ENCODE results near the gene CXCL8.
"Not testable (repeated sequence)": the region's sequence is repeated elsewhere in the genome, so short reads cannot be mapped to it uniquely, and the experiment has no call there.

The CXCL8 gene

DNA sequence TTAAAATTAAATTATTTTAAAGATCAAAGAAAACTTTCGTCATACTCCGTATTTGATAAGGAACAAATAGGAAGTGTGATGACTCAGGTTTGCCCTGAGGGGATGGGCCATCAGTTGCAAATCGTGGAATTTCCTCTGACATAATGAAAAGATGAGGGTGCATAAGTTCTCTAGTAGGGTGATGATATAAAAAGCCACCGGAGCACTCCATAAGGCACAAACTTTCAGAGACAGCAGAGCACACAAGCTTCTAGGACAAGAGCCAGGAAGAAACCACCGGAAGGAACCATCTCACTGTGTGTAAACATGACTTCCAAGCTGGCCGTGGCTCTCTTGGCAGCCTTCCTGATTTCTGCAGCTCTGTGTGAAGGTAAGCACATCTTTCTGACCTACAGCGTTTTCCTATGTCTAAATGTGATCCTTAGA, at the start of gene CXCL8:
CXCL8 (plus strand) TSS at position 217 of the 426 bp plus-strand sequence; CDS start at position 307, 90 bp downstream.
- DNase-seq (ENCODE audit: low read depth) = no peak

- not testable (repeated sequence) for DNase-seq (ENCODE audit: low read depth)
Measured at GRCh38 chr4:73691201-73691600, 49.2 kb upstream of the CXCL8 start.

DNA sequence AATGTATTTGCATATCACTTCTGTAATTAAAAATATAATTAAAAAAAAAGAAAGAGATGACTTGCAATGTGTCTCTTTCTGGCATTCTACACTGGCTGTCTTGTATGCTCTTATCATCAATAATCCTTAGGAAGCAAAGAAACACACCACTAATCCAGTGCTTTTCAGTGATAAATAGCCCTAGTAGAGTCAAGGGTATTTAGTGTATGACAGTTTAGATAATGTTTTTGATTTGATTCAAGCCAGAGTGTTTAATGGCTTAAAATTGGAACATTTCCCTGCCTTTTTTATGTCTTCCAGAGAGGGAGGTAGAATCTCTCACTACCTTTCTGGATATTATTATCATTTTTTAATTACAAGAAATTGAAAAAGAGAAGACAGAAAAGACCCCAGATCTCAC, 48.6 kb upstream of the CXCL8 start:
- DNase-seq (ENCODE audit: low read depth) = no peak

- DNase-seq (ENCODE audit: low read depth) = no peak
Measured at GRCh38 chr4:73692254-73692653, 48.1 kb upstream of the CXCL8 start.

DNA sequence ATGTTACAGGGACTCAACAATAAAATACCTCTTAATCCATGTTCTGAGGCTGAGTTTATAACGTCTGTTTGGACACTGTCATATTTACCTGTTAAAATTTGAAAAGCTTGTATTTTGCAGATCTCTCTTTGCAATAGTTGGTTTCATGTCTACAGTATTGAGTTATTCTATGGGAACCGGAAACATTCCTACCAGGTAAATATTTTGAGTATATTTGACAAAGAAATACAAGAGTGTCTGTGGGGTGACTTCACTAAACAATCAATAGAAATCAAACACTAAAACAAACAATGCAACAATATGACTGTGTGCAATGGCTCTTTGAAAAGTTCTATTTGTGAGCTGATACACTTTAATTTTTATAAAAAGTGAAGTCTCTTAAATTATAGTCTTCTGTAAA, 47.7 kb upstream of the CXCL8 start:
- no peak for DNase-seq (ENCODE audit: low read depth)

DNA sequence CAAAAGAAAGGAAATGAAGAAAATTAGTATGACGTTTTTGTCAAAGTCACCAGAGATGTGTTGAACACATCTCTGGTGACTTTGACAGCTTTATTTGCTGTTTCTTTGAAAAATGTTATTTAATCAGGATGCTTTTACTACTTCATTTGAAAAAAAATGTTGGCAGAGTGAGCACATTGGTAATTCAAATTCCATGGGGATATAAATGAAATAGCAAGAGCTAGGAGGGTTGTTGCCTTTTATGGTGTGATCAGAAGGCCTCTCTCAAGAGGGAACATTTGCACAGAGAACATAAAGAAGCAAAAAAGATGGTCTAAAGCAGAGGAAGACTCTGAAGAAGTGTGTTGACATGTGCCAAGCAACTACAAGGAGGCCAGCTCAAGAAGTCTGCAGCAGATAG, 46.6 kb upstream of the CXCL8 start:
- DNase-seq (ENCODE audit: low read depth) = no peak

DNA sequence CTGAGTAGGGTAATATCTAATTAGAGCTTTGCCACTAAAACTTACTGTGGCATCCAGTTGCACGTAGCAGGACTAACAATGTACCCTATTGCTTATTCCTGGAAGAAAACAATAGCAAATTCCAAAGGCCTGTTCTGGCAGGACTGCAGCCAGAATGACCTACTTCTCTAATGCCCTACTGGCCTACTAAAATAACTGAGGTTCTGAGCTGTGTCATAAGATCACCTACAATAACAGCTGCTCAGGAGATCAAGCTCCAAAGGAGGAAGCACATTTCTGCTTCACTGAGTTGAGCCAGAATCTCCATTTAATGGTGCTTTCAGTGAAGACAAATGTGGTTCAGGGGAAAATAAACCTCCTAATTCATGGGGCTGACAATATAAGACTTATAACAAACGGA, 42.2 kb upstream of the CXCL8 start:
- DNase-seq (ENCODE audit: low read depth) = no peak

- no peak for DNase-seq (ENCODE audit: low read depth)
Measured at GRCh38 chr4:73701116-73701515, 39.3 kb upstream of the CXCL8 start.

DNA sequence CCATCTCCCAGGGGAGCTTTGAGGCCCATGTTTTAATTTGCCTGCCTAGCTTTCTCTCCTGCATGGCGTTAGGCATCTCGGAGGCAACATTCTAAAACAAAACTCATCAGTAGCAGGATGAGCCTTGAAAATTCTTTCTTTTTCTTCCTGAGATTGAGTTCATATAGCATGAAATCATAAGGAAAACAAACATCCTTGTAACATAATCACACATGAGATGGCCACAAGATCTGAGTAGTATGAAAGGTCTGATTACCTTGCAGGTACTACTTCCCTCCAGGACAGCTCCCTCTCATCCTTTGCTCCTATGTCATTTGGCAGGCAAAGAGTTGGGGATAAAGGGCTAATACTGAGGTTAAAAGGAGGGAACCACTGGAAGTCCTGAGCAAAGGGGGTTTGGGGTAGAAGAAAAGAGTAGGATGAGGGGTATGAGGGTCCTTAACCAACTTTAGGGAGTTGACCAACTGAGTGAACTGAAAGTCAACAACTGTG, 37.5 kb upstream of the CXCL8 start:
- no peak for DNase-seq (ENCODE audit: low read depth)

GRCh38 chr4:73703320-73703719, 37.0 kb upstream of the CXCL8 start:
- DNase-seq (ENCODE audit: low read depth) = no peak

- DNase-seq (ENCODE audit: low read depth) = no peak
Measured at GRCh38 chr4:73704314-73705055, 35.9 kb upstream of the CXCL8 start.

- DNase-seq (ENCODE audit: low read depth) = no peak
Measured at GRCh38 chr4:73705056-73705432, 35.3 kb upstream of the CXCL8 start.

- DNase-seq (ENCODE audit: low read depth) = no peak
Measured at GRCh38 chr4:73705721-73706120, 34.6 kb upstream of the CXCL8 start.

- no peak for DNase-seq (ENCODE audit: low read depth)
Measured at GRCh38 chr4:73706811-73707210, 33.6 kb upstream of the CXCL8 start.

GRCh38 chr4:73707269-73707875, 33.0 kb upstream of the CXCL8 start:
- DNase-seq (ENCODE audit: low read depth) = no peak

DNA sequence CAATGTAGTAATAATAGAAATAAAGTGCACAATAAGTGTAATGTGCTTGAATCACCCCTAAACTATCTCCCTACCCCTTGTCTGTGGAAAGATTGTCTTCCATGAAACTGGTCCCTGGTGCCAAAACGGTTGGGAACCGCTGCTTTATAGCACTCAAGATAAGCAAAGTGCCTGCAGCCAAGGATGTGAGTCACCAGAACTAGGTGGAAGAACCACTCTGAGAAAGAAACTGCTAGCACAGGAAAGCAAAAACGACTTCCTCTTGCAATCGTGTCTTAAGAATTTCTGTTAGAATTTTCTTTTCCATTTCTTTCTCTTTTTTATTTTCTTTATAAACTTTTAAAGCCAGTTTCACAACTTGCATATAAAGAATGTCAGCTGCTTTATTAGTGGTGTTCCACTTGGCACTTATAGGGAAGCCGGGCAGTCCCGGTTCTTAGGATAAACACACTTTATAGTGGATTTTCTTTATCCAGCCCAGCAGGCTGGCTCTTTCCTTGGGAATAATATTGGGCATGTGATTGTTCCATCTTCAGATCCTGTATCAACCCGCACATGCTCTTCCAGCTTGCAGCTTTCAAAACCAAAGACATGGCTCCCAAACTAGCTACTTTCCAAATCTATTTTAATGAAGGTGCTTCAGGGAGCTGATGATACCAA, 32.3 kb upstream of the CXCL8 start:
- DNase-seq (ENCODE audit: low read depth) = no peak

DNA sequence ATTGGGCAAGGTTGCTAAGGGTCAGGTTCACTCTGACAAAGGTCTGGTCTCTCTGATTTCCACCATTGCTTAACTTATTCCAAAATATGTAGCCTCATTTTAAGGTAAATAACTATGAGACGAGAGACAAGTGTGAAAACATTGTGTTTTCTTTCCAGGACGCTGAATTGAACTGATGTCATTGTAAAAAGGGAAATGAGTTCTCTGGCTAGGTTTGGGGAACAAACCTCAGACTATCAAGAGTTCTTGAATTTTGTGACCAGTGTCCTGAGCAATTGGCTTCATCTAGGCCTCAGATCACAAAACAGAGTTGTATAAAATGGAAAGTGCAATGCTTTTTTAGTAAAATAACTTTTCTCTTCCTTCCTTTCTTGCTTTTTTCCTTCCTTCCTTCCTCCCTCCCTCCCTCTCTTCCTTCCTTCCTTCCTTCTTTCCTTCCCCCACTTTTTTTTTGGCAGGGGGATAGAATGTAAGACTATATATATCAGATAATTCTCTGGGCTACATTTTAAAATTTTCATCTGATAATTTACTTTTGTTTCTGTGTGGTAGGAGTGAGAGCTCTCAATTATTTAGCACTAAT, 30.8 kb upstream of the CXCL8 start:
- no peak for DNase-seq (ENCODE audit: low read depth)

GRCh38 chr4:73710094-73710493, 30.3 kb upstream of the CXCL8 start:
- DNase-seq (ENCODE audit: low read depth) = no peak

DNA sequence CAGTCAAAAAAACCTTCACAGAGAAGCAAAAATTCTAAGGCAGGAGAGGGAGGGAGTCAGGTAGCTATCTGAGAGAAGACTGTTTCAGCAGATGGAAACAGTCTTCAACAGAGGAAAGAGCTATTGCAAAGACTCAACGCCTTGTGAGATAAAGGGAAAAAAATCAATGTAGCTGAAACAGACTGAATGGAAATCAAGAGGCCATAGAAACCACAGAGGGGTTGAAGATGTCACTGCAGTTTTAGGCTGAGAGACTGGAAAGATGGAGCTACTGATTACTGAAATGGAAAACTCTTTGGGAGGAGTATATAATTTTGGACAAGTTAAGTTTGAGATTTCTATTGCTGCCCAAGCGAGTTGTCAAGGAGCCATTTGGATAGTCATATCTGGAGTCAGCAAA, 28.4 kb upstream of the CXCL8 start:
- no peak for DNase-seq (ENCODE audit: low read depth)

- DNase-seq (ENCODE audit: low read depth) = no peak
Measured at GRCh38 chr4:73713650-73714049, 26.7 kb upstream of the CXCL8 start.

DNA sequence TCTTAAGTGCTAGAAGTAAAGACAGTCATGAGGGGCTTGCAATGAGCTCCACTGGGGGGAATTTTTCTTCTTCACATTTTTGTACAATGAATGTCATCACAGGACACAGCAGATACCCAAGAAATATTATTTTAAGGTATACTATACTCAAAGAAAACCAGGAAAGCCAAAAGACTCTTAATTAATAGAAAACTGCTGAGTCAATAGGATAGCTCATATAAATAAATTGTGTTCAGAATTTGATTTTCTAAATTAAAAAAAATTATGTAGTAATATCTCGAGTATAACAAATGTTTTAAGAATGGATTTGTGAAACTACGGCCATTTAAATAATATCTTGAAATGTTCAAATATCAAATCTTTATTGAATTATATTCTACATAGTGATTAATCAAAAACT, 25.7 kb upstream of the CXCL8 start:
- no peak for DNase-seq (ENCODE audit: low read depth)

- no peak for DNase-seq (ENCODE audit: low read depth)
Measured at GRCh38 chr4:73715659-73716058, 24.7 kb upstream of the CXCL8 start.
